PC-3 (cell line): ENCODE results near the gene CLOCK. TPM values are rescaled to one million over a fixed set of nuclear protein-coding genes. Genes with fewer than 3 reads are reported as not detected.
A peak's percentile ranks its signal among the peaks of the same experiment; 100 is the strongest.
"Not testable (repeated sequence)": the region's sequence is repeated elsewhere in the genome, so short reads cannot be mapped to it uniquely, and the experiment has no call there.

Source experiments
- ATAC-seq: fragments of 200-7000 bp; cut with Tn5 transposase; 2 replicates; pipeline ENCODE4 v1.9.1; 2020; ENCODE audit warnings: mild to moderate bottlenecking, moderate library complexity
- BruUV-seq: library from RNA; stranded (reverse); fragments of 400-500 nt; replicated peaks from 2 replicates; lab custom pipeline; 2021; lab: Mats Ljungman, UMichigan
- CTCF ChIA-PET: fragments of 300-600 bp; sonication (Branson Sonifier 250); formaldehyde crosslinking; loops from one replicate; lab custom pipeline; 2022; ENCODE audit warnings: antibody characterized with exemption; lab: Charles Lee
- POLR2A ChIA-PET: fragments of 300-600 bp; sonication (Branson Sonifier 250); formaldehyde crosslinking; loops from one replicate; lab custom pipeline; 2022; ENCODE audit warnings: antibody characterized with exemption; ENCODE audit not compliant: unreplicated experiment; lab: Charles Lee
- DNase-seq: peaks from one replicate; pipeline ENCODE4 v3.0.0-alpha.2; 2015
- H2AFZ ChIP-seq: fragments of 300-600 bp; sonication (generic); 2 replicates; pipeline ENCODE4 v1.6.0; 2016; ENCODE audit warnings: antibody characterized with exemption, low read length
- H3F3A ChIP-seq: fragments of 300-600 bp; sonication (generic); one replicate; pipeline ENCODE4 v1.6.0; 2017; ENCODE audit warnings: antibody characterized with exemption, low read length, control low read depth, mild to moderate bottlenecking; ENCODE audit not compliant: unreplicated experiment
- H3K27ac ChIP-seq: fragments of 300-600 bp; sonication (generic); 2 replicates; pipeline ENCODE4 v1.5.1; 2016; ENCODE audit warnings: mild to moderate bottlenecking, low read length
- H3K27me3 ChIP-seq: fragments of 300-600 bp; sonication (generic); 2 replicates; pipeline ENCODE4 v1.6.1; 2016; ENCODE audit warnings: low read length, mixed read lengths
- H3K36me3 ChIP-seq: fragments of 300-600 bp; sonication (generic); 2 replicates; pipeline ENCODE4 v1.6.1; 2016; ENCODE audit warnings: low read depth, mixed run types, low read length, mixed read lengths
- H3K4me1 ChIP-seq: fragments of 300-600 bp; sonication (generic); 2 replicates; pipeline ENCODE4 v1.5.1; 2016; ENCODE audit warnings: low read length; ENCODE audit not compliant: insufficient read depth
- H3K4me2 ChIP-seq: fragments of 300-600 bp; sonication (generic); 2 replicates; pipeline ENCODE4 v1.6.0; 2016; ENCODE audit warnings: low read length
- H3K4me3 ChIP-seq: fragments of 300-600 bp; sonication (generic); 2 replicates; pipeline ENCODE4 v1.5.1; 2016; ENCODE audit warnings: mild to moderate bottlenecking, low read length, mixed read lengths
- H3K79me2 ChIP-seq: fragments of 300-600 bp; sonication (generic); 2 replicates; pipeline ENCODE4 v1.6.1; 2017; ENCODE audit warnings: low read length, mixed read lengths
- H3K9ac ChIP-seq: fragments of 300-600 bp; sonication (generic); 2 replicates; pipeline ENCODE4 v1.6.0; 2016; ENCODE audit warnings: mild to moderate bottlenecking, low read length
- H3K9me2 ChIP-seq: fragments of 300-600 bp; sonication (generic); replicated peaks from 2 replicates; pipeline ENCODE4 v1.6.1; 2016; ENCODE audit warnings: mixed run types, low read length, mixed read lengths
- H3K9me3 ChIP-seq: fragments of 300-600 bp; sonication (generic); 2 replicates; pipeline ENCODE4 v1.6.1; 2016; ENCODE audit warnings: low read length, mixed read lengths
- H4K20me1 ChIP-seq: fragments of 300-600 bp; sonication (generic); 2 replicates; pipeline ENCODE4 v1.6.1; 2016; ENCODE audit warnings: low read length, mixed read lengths
- EZH2 ChIP-seq: fragments of 300-600 bp; sonication (generic); IDR thresholded peaks from one replicate; pipeline ENCODE4 v1.6.1; 2017; ENCODE audit warnings: antibody characterized with exemption, mild to moderate bottlenecking, low read length; ENCODE audit not compliant: unreplicated experiment
- EZH2phosphoT487 ChIP-seq: fragments of 300-600 bp; sonication (generic); IDR thresholded peaks from 2 replicates; pipeline ENCODE4 v1.6.1; 2018; ENCODE audit warnings: mild to moderate bottlenecking, antibody characterized with exemption, low read length, borderline replicate concordance
- intact Hi-C: fragments of 100-400 bp; cut with micrococcal nuclease; formaldehyde crosslinking; loops from 2 replicates; pipeline ENCODE4 v1.9.0; 2023
- total RNA-seq: library from RNA; depleted of rRNA; stranded (reverse); fragments of >200 nt; gene quantifications from 2 replicates; pipeline ENCODE4 v1.2.3, GENCODE V29; 2014
- TF ChIP-seq, protein P1 (sequence below): fragments of 300-600 bp; sonication (generic); conservative IDR thresholded peaks from 2 replicates; pipeline ENCODE4 v1.5.1; 2017; ENCODE audit warnings: antibody characterized with exemption, low read depth, mild to moderate bottlenecking, low read length

CLOCK gene
- total RNA-seq, 1 experiment from 2014 or later = 39.7 TPM

DNA sequence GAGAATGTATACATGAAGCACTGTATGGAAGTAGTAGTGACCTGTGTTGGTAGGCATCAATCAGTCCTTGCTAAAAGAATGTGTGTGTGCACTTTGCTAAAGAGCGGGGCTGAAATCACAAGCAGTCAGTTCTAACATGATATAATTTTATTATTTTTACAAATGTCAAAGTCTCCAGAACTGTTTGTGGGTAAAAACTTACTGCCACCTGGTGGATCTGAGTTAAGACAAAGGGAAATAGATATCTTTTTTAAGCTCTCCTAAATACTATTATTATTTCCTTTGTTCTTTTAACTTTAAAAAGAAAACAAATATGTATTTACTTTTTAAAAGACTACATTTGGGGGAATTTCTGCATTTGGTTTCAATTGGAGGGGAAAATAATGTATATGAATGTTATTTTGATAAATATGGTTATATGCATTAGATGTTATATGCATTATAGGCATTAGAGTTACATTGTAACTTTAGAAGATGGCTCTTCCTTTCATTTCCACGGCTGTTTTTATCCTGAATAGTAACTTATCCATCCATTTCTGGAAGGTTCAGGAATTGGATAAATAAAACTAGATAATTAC lies 7.8 kb upstream of the CLOCK start:
- 0 out of 2 replicates have a peak, but pooled peaks have one; percentile 4 for ATAC-seq
- Histone ChIP-seq H3K27me3 (no peaks in the 10 kb centered on the region), H2AFZ (no peak overlapping the region), H3K4me2 (peak overlapping the region; percentile 15; the same call in 1 of the 2 replicates), H3K4me3 (no peak overlapping the region), H3F3A (peaks cover 5% of the 10 kb centered on the region), H3K4me1 (peaks cover 26% of the 10 kb centered on the region), H4K20me1 (no peaks in the 10 kb centered on the region), H3K36me3 (no peaks in the 10 kb centered on the region), H3K27ac (no peak overlapping the region), H3K79me2 (no peaks in the 10 kb centered on the region), H3K9me3 (no peaks in the 10 kb centered on the region), H3K9me2 (no peaks in the 10 kb centered on the region), H3K9ac (no peak overlapping the region)
- intact Hi-C loops = loop anchor here (1.0 to 5.0 kb wide), 7 partner anchors 83 to 583 kb away; partner anchors contain the start of gene NMU
- ChIA-PET POLR2A (interaction anchor here (0.6 kb wide), 1 partner anchor 1778 kb away, joined by 3 read pairs; no protein-coding TSS in a partner anchor), CTCF (interaction anchor here (0.5 to 1.5 kb wide), 5 partner anchors 62 to 209 kb away, joined by 3 to 17 read pairs (median 3); partner anchors contain the start of gene SRD5A3)
- no TSS peak for BruUV-seq
- DNase-seq = peak; percentile 71
- no peak for TF ChIP-seq EZH2
- no peak for TF ChIP-seq EZH2phosphoT487
- TF ChIP-seq, protein P1, sequence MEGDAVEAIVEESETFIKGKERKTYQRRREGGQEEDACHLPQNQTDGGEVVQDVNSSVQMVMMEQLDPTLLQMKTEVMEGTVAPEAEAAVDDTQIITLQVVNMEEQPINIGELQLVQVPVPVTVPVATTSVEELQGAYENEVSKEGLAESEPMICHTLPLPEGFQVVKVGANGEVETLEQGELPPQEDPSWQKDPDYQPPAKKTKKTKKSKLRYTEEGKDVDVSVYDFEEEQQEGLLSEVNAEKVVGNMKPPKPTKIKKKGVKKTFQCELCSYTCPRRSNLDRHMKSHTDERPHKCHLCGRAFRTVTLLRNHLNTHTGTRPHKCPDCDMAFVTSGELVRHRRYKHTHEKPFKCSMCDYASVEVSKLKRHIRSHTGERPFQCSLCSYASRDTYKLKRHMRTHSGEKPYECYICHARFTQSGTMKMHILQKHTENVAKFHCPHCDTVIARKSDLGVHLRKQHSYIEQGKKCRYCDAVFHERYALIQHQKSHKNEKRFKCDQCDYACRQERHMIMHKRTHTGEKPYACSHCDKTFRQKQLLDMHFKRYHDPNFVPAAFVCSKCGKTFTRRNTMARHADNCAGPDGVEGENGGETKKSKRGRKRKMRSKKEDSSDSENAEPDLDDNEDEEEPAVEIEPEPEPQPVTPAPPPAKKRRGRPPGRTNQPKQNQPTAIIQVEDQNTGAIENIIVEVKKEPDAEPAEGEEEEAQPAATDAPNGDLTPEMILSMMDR = peak; percentile 83

DNA sequence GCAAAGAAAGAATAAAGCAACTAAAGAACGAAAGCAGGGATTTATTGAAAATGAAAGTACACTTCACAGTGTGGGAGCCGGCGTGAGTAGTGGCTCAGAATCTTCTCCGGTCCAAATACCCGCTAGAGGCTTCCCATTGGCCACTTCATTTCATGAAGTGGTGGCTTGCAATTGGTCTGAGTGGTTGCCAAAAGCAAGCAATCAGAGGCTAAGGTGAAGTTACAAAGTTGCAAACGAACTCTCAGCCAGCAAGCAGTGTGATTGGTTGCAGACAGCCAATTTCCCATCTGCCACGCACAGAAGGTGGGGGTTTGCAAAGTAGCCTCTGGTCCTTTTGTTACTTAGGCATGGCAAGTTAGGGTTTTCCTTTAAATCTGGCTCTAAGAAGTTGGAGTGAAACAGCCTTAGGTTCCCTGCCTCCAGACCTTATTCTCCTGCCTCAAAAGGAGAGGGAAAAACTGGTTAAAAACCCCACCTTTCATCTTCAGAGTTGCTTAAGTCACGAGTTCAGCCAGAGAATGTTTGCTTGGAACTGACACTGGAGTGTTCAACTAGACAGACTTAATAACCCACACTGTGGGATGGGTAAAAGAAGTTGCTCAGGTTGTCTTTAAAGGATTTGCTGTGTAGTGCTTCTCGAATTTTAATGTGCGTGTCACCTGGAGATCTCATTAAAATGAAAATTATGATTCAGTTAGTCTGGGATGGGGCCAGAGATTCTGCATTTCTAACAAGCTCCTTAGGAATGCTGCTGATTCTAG lies 6.9 kb upstream of the CLOCK start:
- Histone ChIP-seq H2AFZ (peak overlapping the region; percentile 5; the same call in 1 of the 2 replicates), H3K9me3 (no peaks in the 10 kb centered on the region), H3K4me3 (no peak overlapping the region), H3K27ac (no peak overlapping the region), H3K36me3 (no peaks in the 10 kb centered on the region), H3K4me1 (peaks cover 35% of the 10 kb centered on the region), H3K79me2 (no peaks in the 10 kb centered on the region; the same call in 1 of the 2 replicates), H3K27me3 (no peaks in the 10 kb centered on the region), H3K4me2 (peak overlapping the region; percentile 10; the same call in 1 of the 2 replicates), H3K9me2 (no peaks in the 10 kb centered on the region), H3K9ac (no peak overlapping the region), H4K20me1 (no peaks in the 10 kb centered on the region), H3F3A (peaks cover 11% of the 10 kb centered on the region)
- ATAC-seq (no peak), DNase-seq (peak; percentile 35)
- POLR2A ChIA-PET = interaction anchor here (0.7 kb wide), 1 partner anchor 158 kb away, joined by 4 read pairs; the partner anchor contains the start of gene TMEM165
- intact Hi-C loops = loop anchor here (1.0 to 5.0 kb wide), 7 partner anchors 84 to 582 kb away; partner anchors contain the start of gene NMU
- TF ChIP-seq, protein P1 = no peak
- no TSS peak for BruUV-seq
- CTCF ChIA-PET = interaction anchor here (0.5 to 1.5 kb wide), 3 partner anchors 108 to 582 kb away, joined by 3 to 17 read pairs (median 3); no protein-coding TSS in a partner anchor

- H2AFZ ChIP-seq, BruUV-seq, ATAC-seq, POLR2A ChIA-PET, H3K4me3 ChIP-seq, H4K20me1 ChIP-seq, H3K27me3 ChIP-seq, H3K9me3 ChIP-seq, DNase-seq, H3K9ac ChIP-seq, H3K9me2 ChIP-seq, CTCF ChIA-PET, H3K27ac ChIP-seq, H3K36me3 ChIP-seq, H3K4me2 ChIP-seq: not testable (repeated sequence)
- intact Hi-C loops = loop anchor here (2.0 to 5.0 kb wide), 3 partner anchors 85 to 370 kb away; partner anchors contain the start of gene NMU
- Histone ChIP-seq H3F3A (peaks cover 11% of the 10 kb centered on the region), H3K79me2 (peaks cover 14% of the 10 kb centered on the region), H3K4me1 (peaks cover 49% of the 10 kb centered on the region)
Measured at GRCh38 chr4:55551964-55552363, 5.3 kb upstream of the CLOCK start.
